Motor neuron (in vitro differentiated cells): ENCODE measurements around the gene WDR1. TPM values are rescaled to one million over a fixed set of nuclear protein-coding genes. Genes with fewer than 3 reads are reported as not detected.

Source experiments
- ATAC-seq, 8 experiments: fragments of 200-7000 bp; cut with Tn5 transposase; replicated peaks in 6 of 8; 2 replicates each; pipeline ENCODE4 v1.8.0; 2021; ENCODE audit warnings: mild to moderate bottlenecking in 8 of 8, moderate library complexity in 8 of 8
- H3K27ac ChIP-seq, 2 donors: fragments of 250-450 bp; sonication (Bioruptor Pico); 2 replicates each; pipeline ENCODE4 v1.9.0; 2021; ENCODE audit warnings: antibody characterized with exemption in 2 of 2, mild to moderate bottlenecking in 2 of 2, moderate library complexity in 1 of 2
- H3K4me1 ChIP-seq, 2 donors: fragments of 250-450 bp; sonication (Bioruptor Pico); replicated peaks in 1 of 2; 2 replicates each; pipeline ENCODE4 v1.6.1; 2021; ENCODE audit warnings: antibody characterized with exemption in 2 of 2, mild to moderate bottlenecking in 2 of 2, moderate library complexity in 1 of 2
- H3K4me3 ChIP-seq, 5 donors: fragments of 250-450 bp; sonication (Bioruptor Pico); 2 replicates each; pipeline ENCODE4 v1.9.0; 2021; ENCODE audit warnings: antibody characterized with exemption in 5 of 5, mild to moderate bottlenecking in 5 of 5, moderate library complexity in 4 of 5
- WGBS, 10 experiments: fragments of 450-650 bp; shearing (Covaris generic); methylation state at CpG; one replicate each; pipeline ENCODE4 v1.0.0; 2022; 5-methylcytosine and 5-hydroxymethylcytosine counted together
- in situ Hi-C, 9 experiments: fragments of 400-800 bp; cut with MboI; loops; one replicate each; pipeline ENCODE4 v1.15.0; 2021; ENCODE audit warnings: low sequenced_read_pairs in 9 of 9, low pct_unique_long_range_greater_than_20kb in 2 of 9; ENCODE audit not compliant: unreplicated experiment in 9 of 9
- total RNA-seq, 8 experiments: library from RNA; unstranded; fragments of 300-600 nt; gene quantifications; 2 replicates each; pipeline versions ENCODE4 v1.2.3 to v1.2.4, GENCODE V29; 2022

Gene WDR1
- total RNA-seq, 8 experiments from 2014 or later: 28.8 to 164 (median 112) TPM

DNA sequence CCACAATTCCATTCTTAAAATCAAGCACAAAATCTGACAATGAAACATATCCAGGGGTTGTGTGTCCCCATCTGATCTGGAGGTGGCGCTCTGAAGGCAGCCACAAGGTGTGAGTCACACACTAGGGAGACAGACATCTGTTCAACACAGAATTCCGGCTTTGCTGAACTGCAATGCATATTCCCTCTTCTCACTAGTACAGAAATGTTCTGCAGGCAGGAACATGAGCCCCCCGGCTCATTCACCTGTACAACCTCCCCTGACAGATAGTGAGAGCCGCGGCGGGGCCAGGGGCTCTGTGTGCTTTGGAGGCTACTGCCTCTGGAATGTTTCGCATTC is 41.9 kb downstream of the WDR1 start:
- WGBS, 10 experiments: 49 to 97% (median 88%) methylated on average over 1 to 6 of the region's 7 CpGs; no CpG with 5 or more reads in 4 of the 10 experiments
- H3K4me3 ChIP-seq: no peak overlapping the region
- no peaks in the 10 kb centered on the region for H3K4me1 ChIP-seq
- no peak overlapping the region for H3K27ac ChIP-seq
- ATAC-seq: peak in 6 of 8 experiments; percentile 33 to 89 (median 74)
- in situ Hi-C loops: loop anchor here in 1 of 9 experiments (25.0 kb wide), 1 partner anchor 312 kb away; no protein-coding TSS in a partner anchor

- Histone ChIP-seq H3K27ac (no peak overlapping the region), H3K4me1 (no peaks in the 10 kb centered on the region), H3K4me3 (no peak overlapping the region)
- 82 to 100% (median 91%) methylated on average over 4 to 13 of the region's 13 CpGs; no CpG with 5 or more reads in 1 of the 10 experiments for WGBS, 10 experiments
- in situ Hi-C loops: loop anchor here in 1 of 9 experiments (25.0 kb wide), 1 partner anchor 312 kb away; no protein-coding TSS in a partner anchor
- ATAC-seq: no peak
Observed at GRCh38 chr4:10074076-10074766, 42.4 kb downstream of the WDR1 start.

- H3K27ac ChIP-seq: no peak overlapping the region
- in situ Hi-C loops: loop anchor here in 1 of 9 experiments (25.0 kb wide), 1 partner anchor 310 kb away; no protein-coding TSS in a partner anchor
- H3K4me1 ChIP-seq: no peaks in the 10 kb centered on the region
- WGBS, 10 experiments: 54 to 100% (median 81%) methylated on average over 1 to 6 of the region's 7 CpGs; no CpG with 5 or more reads in 2 of the 10 experiments
- no peak for ATAC-seq
- H3K4me3 ChIP-seq: no peak overlapping the region
Observed at GRCh38 chr4:10072420-10073017, 44.1 kb downstream of the WDR1 start.

DNA sequence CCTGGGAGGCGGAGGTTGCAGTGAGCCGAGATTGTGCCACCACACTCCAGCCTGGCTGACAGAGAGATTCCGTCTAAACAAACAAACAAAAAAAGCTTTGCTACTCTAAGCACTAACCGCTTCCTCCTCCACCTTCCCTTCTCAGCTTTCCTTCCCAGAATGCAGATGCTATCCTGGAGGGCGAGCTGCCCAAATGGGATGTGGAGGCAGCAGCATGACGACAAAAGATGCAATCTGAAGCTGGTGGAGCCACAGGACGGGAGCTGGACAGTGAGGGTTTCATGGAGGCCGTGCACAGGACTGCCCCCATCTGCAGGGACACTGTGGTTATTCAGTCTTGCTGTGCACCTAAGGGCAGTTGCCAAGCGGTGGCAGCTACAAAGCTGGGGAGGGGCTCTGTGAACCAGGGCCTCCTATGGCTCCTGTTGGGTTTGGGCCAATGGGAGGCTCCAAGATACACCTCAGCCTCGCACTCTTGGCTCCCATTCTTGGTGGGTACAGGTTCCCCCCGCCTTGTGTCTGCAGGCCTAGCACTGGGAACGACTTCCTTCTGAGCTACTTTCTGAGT is 47.4 kb downstream of the WDR1 start:
- no peak overlapping the region for H3K27ac ChIP-seq
- no peak for ATAC-seq
- no peak overlapping the region for H3K4me3 ChIP-seq
- peaks cover 0 to 4% of the 10 kb centered on the region in 2 donors for H3K4me1 ChIP-seq
- in situ Hi-C loops: loop anchor here in 1 of 9 experiments (25.0 kb wide), 1 partner anchor 307 kb away; no protein-coding TSS in a partner anchor
- 81 to 100% (median 90%) methylated on average over 1 to 7 of the region's 12 CpGs; no CpG with 5 or more reads in 2 of the 10 experiments for WGBS, 10 experiments

DNA sequence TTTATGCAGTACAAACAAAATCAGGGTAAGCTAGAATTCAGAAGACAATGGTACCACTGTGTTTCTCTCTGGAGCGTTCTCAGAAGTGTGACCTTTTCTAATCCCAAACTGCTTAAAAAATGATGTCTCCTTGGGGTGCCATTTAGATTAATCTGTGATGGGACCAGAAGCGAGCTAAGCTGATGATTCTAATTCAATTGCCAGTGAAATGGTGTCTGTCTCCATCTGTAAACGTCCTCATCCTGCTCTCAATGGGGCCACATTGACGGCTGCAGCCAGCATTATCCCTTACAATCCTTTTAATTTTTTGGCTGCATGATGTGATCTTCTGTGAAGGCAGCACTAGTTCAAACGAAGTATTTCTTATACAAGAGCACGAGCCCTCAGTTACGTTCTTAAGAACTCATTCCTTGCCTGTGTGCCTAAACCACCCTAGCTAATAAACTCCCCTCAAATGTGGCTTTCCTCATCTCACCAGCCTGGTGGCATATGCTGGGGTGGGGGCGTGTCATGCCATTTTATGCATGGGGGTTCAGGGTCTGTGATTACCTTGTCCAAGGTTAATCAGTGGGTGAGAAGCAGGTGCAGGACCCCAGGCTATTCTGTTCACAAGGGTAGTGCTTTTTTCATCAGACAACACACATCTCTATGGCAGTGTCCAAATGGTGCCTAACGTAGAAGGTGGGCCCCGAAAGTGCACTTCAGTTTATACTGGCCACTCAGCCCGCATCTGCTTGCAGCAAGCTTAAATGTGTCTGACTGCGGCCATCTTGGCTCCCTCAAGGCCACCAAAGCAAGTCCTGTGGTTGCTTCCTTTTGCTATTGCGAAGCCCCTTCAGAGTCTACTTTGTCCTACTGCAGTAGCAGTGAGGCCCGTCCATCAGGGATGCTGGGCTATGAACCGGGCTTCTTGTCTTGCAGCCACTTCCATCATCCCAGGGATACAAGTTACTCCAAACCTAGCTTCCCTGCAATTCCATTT is 49.6 kb downstream of the WDR1 start:
- in situ Hi-C loops: loop anchor here in 1 of 9 experiments (25.0 kb wide), 1 partner anchor 305 kb away; no protein-coding TSS in a partner anchor
- Histone ChIP-seq H3K4me3 (no peak overlapping the region), H3K4me1 (peaks cover 4 to 5% of the 10 kb centered on the region in 2 donors), H3K27ac (no peak overlapping the region)
- 70 to 100% (median 91%) methylated on average over 1 to 8 of the region's 15 CpGs for WGBS, 10 experiments
- no peak for ATAC-seq

GRCh38 chr4:10066206-10066605 is 50.4 kb downstream of the WDR1 start:
- Histone ChIP-seq H3K27ac (no peak overlapping the region), H3K4me3 (no peak overlapping the region), H3K4me1 (peaks cover 4 to 5% of the 10 kb centered on the region in 2 donors)
- WGBS, 10 experiments: 0 to 100% (median 57%) methylated on average over 1 to 2 of the region's 2 CpGs; no CpG with 5 or more reads in 1 of the 10 experiments
- ATAC-seq: no peak
- in situ Hi-C loops: loop anchor here in 1 of 9 experiments (25.0 kb wide), 1 partner anchor 304 kb away; no protein-coding TSS in a partner anchor

DNA sequence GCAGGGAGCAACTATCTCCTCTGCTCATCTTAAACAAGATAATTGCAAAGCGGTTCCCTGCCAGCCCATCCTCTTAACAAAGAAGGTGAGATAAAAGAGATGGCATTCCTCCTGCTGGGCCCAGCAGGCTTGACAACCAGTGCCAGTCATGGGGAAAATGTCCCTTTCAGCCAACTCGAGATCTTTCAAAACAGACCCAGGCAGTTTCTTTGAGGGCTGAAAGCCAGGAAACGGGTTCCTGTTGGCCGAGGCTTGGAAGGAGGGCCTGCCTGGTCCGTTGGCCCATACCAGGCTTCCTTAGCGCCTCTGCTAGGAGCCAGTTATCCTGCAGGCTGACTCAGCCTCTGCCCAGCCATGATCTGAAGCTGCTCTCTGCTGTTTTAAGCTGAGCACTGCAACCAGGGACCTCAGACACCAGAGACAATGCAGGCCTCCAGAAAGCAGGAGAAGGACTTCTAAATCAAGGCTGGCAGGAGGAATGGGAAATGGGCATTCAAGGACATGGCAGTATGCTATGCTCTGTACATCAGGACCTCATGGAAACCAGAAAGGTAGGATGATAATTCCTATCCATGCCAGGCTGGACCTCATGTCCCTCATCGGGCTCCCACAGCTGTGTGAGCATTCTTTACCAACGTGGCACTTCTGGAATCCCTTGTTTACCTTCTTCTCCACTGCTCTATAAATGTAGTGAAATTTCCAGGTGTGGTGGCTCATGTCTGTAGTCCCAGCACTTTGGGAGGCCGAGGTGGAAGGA is 52.9 kb downstream of the WDR1 start:
- peak; percentile 94 to 99 (median 98) for ATAC-seq
- Histone ChIP-seq H3K27ac (no peak overlapping the region), H3K4me3 (no peak overlapping the region), H3K4me1 (peaks cover 4 to 5% of the 10 kb centered on the region in 2 donors)
- in situ Hi-C loops: loop anchor here in 1 of 9 experiments (25.0 kb wide), 1 partner anchor 301 kb away; no protein-coding TSS in a partner anchor
- 20 to 80% (median 40%) methylated on average over 1 to 7 of the region's 9 CpGs; no CpG with 5 or more reads in 1 of the 10 experiments for WGBS, 10 experiments

DNA sequence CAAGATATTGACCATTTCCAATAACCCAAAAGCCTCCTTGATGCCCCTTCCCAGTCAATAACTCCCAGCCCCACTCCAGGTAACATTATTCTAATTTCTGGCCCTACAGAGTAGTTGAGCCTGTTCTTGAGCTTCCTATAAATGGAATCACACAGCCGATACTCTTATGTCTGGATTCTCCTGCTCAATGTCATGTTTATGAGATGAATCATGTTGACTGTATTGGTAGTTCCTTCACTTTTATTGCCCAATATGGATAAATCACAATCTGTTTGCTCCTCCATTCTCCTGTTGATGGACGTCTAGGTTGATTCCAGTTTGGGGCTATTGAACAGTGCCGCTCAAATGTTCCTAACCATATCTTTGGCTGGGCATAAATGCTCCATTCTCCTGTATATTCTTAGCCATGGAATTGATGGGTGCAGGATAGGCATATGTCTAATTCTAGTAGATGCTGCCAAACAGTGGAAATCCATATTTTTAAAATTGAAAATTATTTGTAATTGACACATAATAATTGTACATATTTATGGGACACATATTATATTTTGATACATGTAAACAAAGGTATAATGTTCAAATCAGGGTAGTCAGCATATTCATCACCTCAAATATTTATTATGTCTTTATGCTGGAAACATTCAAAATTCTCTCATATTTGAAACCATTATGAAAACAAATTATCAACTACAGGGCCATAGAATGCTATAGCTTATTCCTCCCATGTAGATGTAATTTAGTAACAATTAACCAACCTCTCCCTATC is 54.8 kb downstream of the WDR1 start:
- Histone ChIP-seq H3K4me3 (no peak overlapping the region), H3K4me1 (peaks cover 3 to 5% of the 10 kb centered on the region in 2 donors), H3K27ac (no peak overlapping the region)
- in situ Hi-C loops: loop anchor here in 1 of 9 experiments (25.0 kb wide), 1 partner anchor 300 kb away; no protein-coding TSS in a partner anchor
- no peak for ATAC-seq
- WGBS, 10 experiments: 10 to 90% (median 81%) methylated on average over 1 to 3 of the region's 3 CpGs; no CpG with 5 or more reads in 3 of the 10 experiments

GRCh38 chr4:10058371-10058770 is 58.2 kb downstream of the WDR1 start:
- ATAC-seq: no peak
- Histone ChIP-seq H3K4me1 (peaks cover 0 to 2% of the 10 kb centered on the region in 2 donors), H3K27ac (no peak overlapping the region), H3K4me3 (no peak overlapping the region)
- 40 to 100% (median 95%) methylated on average over 1 to 4 of the region's 7 CpGs; no CpG with 5 or more reads in 1 of the 10 experiments for WGBS, 10 experiments
- in situ Hi-C loops: loop anchor here in 1 of 9 experiments (25.0 kb wide), 1 partner anchor 296 kb away; no protein-coding TSS in a partner anchor

GRCh38 chr4:10057023-10057395 is 59.6 kb downstream of the WDR1 start:
- H3K4me1 ChIP-seq: no peaks in the 10 kb centered on the region
- WGBS, 10 experiments: 40 to 100% (median 76%) methylated on average over 1 to 3 of the region's 4 CpGs; no CpG with 5 or more reads in 5 of the 10 experiments
- in situ Hi-C loops: loop anchor here in 1 of 9 experiments (25.0 kb wide), 1 partner anchor 295 kb away; no protein-coding TSS in a partner anchor
- no peak for ATAC-seq
- H3K4me3 ChIP-seq: no peak overlapping the region
- no peak overlapping the region for H3K27ac ChIP-seq
